GM19397 (cell line): ENCODE results near the gene UBE2L5.
"Not testable (repeated sequence)": the region's sequence is repeated elsewhere in the genome, so short reads cannot be mapped to it uniquely, and the experiment has no call there.

Experiments used
- ATAC-seq: cut with Tn5 transposase; IDR thresholded peaks from one replicate; pipeline ENCODE4 v1.9.1; 2021; ENCODE audit warnings: mild to moderate bottlenecking, moderate library complexity; ENCODE audit not compliant: unreplicated experiment

UBE2L5 gene

GRCh38 chr13:30437177-30437576 is 14.9 kb downstream of the UBE2L5 start:
- no peak for ATAC-seq

- ATAC-seq = no peak
These were observed 16.0 kb downstream of the UBE2L5 start for GRCh38 chr13:30438286-30438685.

GRCh38 chr13:30440910-30441703 is 18.8 kb downstream of the UBE2L5 start:
- no peak for ATAC-seq

- ATAC-seq = no peak
These were observed 20.6 kb downstream of the UBE2L5 start for GRCh38 chr13:30442926-30443325.

GRCh38 chr13:30443491-30443890 is 21.2 kb downstream of the UBE2L5 start:
- ATAC-seq = peak; percentile 0

- ATAC-seq = peak; percentile 52
These were observed 21.7 kb downstream of the UBE2L5 start for GRCh38 chr13:30443957-30444404.

- ATAC-seq = no peak
These were observed 23.8 kb downstream of the UBE2L5 start for GRCh38 chr13:30446126-30446500.

GRCh38 chr13:30448441-30448840 is 26.1 kb downstream of the UBE2L5 start:
- no peak for ATAC-seq

- ATAC-seq = no peak
These were observed 27.8 kb downstream of the UBE2L5 start for GRCh38 chr13:30450066-30450465.

GRCh38 chr13:30451476-30451875 is 29.2 kb downstream of the UBE2L5 start:
- not testable (repeated sequence) for ATAC-seq

GRCh38 chr13:30453727-30454126 is 31.4 kb downstream of the UBE2L5 start:
- ATAC-seq = no peak

- ATAC-seq = no peak
These were observed 32.7 kb downstream of the UBE2L5 start for GRCh38 chr13:30454991-30455390.

- no peak for ATAC-seq
These were observed 34.0 kb downstream of the UBE2L5 start for GRCh38 chr13:30456290-30456689.

GRCh38 chr13:30457306-30457891 is 35.1 kb downstream of the UBE2L5 start:
- no peak for ATAC-seq

GRCh38 chr13:30461279-30462066 is 39.2 kb downstream of the UBE2L5 start:
- not testable (repeated sequence) for ATAC-seq

- ATAC-seq = peak; percentile 34
These were observed 41.6 kb downstream of the UBE2L5 start for GRCh38 chr13:30463787-30464495.

- ATAC-seq = peak; percentile 39
These were observed 42.4 kb downstream of the UBE2L5 start for GRCh38 chr13:30464496-30465342.

- no peak for ATAC-seq
These were observed 43.0 kb downstream of the UBE2L5 start for GRCh38 chr13:30465343-30465592.

GRCh38 chr13:30465593-30466357 is 43.5 kb downstream of the UBE2L5 start, which contains the start of gene HMGB1:
TSS of gene HMGB1 (minus strand) at chr13:30465936. CDS start at chr13:30463680, 2,256 bp downstream.
- ATAC-seq = peak; percentile 78

GRCh38 chr13:30466358-30466714 is 44.0 kb downstream of the UBE2L5 start:
- no peak for ATAC-seq
